ENCODE data around the gene INPP5F. TPM values are rescaled to one million over a fixed set of nuclear protein-coding genes. Genes with fewer than 3 reads are reported as not detected.
A peak's percentile ranks its signal among the peaks of the same experiment; 100 is the strongest.

INPP5F gene
- total and polyA plus RNA-seq, 11 donors: 3.0 to 9.9 (median 6.4) TPM

DNA sequence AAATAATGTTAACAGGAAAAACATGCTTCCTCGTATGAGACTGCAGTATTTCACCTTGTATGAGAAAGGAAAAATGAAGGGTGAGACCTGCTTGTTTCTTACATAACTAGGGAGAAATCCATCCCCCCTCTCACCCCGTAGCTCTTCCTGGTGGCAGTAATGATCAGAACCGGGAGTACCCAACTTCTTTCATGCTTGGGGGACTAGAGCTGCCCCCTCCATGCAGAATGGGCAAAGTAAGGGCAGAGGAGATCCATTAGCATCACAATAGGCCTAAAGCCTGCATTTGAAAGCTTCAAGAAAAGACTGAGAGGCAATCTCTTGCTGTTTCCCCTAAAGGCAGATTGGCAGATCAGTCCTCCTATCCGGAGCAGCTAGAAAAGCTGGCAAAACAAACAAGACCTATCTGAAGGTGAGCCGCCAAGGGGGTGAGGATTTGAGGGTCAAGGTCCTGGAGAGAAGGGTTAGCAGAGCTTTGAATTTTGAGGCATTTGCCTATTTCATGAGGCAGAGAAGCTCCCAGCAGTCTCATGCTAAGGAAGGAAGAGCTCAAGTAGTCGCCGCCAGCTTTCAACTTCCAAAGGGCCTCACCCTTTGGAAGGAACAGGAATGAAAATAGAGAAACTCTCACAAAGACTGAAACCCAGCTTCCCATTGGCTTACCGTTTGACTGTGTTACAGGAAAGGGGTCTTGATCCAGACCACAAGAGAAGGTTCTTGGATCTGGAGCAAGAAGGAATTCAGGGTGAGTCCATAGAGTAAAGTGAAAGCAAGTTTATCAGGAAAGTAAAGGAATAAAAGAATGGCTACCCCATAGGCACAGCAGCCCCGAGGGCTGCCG, 38.4 kb upstream of the INPP5F start:
- Histone ChIP-seq H3K4me3 (peak overlapping the region in 4 of 12 donors; percentile 27 to 57 (median 41)), H3K27ac (peak overlapping the region in 8 of 12 donors; percentile 9 to 73 (median 36)), H3K36me3 (no peaks in the 10 kb centered on the region), H3K27me3 (no peaks in the 10 kb centered on the region), H3K9me3 (no peaks in the 10 kb centered on the region), H3K4me1 (peaks cover 0 to 21% (median 8%) of the 10 kb centered on the region in 12 donors)
- ATAC-seq (no peak), DNase-seq (no peak)
- 54 to 60% (median 57%) methylated on average over 10 of the region's 10 CpGs for WGBS, 4 donors
- intact Hi-C loops (cut with DNase I): loop anchor here (1.0 to 10.0 kb wide), 13 partner anchors 35 to 647 kb away; partner anchors contain the start of genes INPP5F (in 3 of the 10), BAG3 (in 1 of the 10) and MCMBP (in 1 of the 10)
- TF ChIP-seq POLR2A (IDR thresholded peaks at IDR 0.05): no peak
- TF ChIP-seq, protein P1, sequence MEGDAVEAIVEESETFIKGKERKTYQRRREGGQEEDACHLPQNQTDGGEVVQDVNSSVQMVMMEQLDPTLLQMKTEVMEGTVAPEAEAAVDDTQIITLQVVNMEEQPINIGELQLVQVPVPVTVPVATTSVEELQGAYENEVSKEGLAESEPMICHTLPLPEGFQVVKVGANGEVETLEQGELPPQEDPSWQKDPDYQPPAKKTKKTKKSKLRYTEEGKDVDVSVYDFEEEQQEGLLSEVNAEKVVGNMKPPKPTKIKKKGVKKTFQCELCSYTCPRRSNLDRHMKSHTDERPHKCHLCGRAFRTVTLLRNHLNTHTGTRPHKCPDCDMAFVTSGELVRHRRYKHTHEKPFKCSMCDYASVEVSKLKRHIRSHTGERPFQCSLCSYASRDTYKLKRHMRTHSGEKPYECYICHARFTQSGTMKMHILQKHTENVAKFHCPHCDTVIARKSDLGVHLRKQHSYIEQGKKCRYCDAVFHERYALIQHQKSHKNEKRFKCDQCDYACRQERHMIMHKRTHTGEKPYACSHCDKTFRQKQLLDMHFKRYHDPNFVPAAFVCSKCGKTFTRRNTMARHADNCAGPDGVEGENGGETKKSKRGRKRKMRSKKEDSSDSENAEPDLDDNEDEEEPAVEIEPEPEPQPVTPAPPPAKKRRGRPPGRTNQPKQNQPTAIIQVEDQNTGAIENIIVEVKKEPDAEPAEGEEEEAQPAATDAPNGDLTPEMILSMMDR (IDR thresholded peaks at IDR 0.05): no peak

DNA sequence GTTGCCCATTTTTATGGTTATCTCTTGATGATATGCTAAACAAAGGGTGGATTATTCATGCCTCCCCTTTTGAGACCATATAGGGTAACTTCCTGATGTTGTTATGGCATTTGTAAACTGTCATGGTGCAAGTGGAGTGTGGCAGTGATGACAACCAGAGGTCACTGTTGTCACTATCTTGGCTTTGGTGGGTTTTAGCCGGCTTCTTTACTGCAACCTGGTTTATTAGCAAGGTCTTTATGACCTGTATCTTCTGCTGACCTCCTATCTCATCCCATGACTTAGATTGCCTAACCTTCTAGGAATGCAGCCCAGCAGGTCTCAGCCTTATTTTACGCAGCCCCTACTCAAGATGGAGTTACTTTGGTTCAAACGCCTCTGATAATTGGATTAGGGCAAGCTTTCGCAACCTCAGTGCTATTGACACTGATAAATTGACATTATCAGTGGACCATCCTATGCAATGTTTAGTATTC, 37.8 kb upstream of the INPP5F start:
- Histone ChIP-seq H3K27me3 (no peaks in the 10 kb centered on the region), H3K9me3 (no peaks in the 10 kb centered on the region), H3K27ac (peak overlapping the region in 3 of 12 donors; percentile 60 to 73 (median 67)), H3K4me3 (no peak overlapping the region), H3K36me3 (no peaks in the 10 kb centered on the region), H3K4me1 (peaks cover 0 to 18% (median 8%) of the 10 kb centered on the region in 12 donors)
- TF ChIP-seq, protein P1 (IDR thresholded peaks at IDR 0.05): peak in 1 of 12 donors; percentile 20
- TF ChIP-seq POLR2A (IDR thresholded peaks at IDR 0.05): no peak
- 70 to 77% (median 76%) methylated on average over 4 of the region's 4 CpGs for WGBS, 4 donors
- intact Hi-C loops (cut with DNase I): loop anchor here (5.0 to 10.0 kb wide), 9 partner anchors 34 to 647 kb away; partner anchors contain the start of genes INPP5F (in 3 of the 10) and MCMBP (in 1 of the 10)
- DNase-seq (no peak), ATAC-seq (peak in 1 of 4 donors; percentile 46)

DNA sequence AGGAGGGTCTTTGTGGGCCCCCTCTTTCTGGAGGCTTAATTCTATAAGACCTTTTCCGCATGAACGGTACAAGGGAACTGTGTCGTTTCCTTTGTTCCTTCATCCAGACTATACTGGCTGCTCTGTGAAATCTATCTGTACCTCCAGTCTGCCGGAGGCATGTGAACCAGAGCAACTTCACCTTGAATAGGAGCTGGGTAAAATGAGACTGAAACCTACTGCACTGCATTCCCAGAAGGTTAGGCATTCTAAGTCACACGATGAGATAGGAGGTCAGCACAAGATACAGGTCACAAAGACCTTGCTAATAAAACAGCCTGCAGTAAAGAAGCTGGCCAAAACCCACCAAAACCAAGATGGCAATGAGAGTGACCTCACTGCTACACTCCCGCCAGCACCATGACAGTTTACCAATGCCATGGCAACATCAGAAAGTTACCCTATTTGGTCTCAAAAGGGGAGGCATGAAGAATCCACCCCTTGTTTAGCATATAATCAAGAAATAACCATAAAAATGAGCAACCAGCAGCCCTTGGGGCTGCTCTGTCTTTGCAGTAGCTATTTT, 36.8 kb upstream of the INPP5F start:
- H3K9me3 ChIP-seq: no peaks in the 10 kb centered on the region
- H3K36me3 ChIP-seq: no peaks in the 10 kb centered on the region
- 78 to 87% (median 82%) methylated on average over 6 of the region's 6 CpGs for WGBS, 4 donors
- peaks cover 0 to 18% (median 8%) of the 10 kb centered on the region in 12 donors for H3K4me1 ChIP-seq
- DNase-seq: no peak
- no peak overlapping the region for H3K27ac ChIP-seq
- intact Hi-C loops (cut with DNase I): loop anchor here (5.0 to 10.0 kb wide), 9 partner anchors 33 to 646 kb away; partner anchors contain the start of genes INPP5F (in 3 of the 10) and MCMBP (in 1 of the 10)
- no peaks in the 10 kb centered on the region for H3K27me3 ChIP-seq
- no peak for TF ChIP-seq POLR2A (IDR thresholded peaks at IDR 0.05)
- TF ChIP-seq, protein P1 (IDR thresholded peaks at IDR 0.05): no peak
- ATAC-seq: no peak
- H3K4me3 ChIP-seq: no peak overlapping the region

DNA sequence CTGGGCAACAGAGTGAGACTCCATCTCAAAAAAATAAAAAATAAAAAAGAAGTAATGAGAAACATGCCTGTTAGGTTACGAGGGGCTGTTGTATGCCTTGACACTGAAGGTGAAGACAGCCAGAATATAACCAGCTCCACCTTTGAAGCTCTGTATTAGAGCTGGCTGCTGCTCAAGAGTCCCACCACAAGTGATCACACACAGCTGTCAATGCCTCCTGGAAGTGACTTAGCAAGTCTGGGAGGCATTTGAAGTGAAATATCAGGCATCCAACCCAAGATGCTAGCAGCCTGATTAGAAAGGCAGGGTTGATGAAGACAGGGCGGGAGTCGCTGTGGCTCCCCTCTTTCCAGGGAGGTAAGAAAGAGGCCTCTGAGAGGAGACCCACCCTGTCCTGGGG, 34.1 kb upstream of the INPP5F start:
- Histone ChIP-seq H3K9me3 (no peaks in the 10 kb centered on the region), H3K4me3 (no peak overlapping the region), H3K27ac (no peak overlapping the region), H3K27me3 (no peaks in the 10 kb centered on the region), H3K36me3 (no peaks in the 10 kb centered on the region), H3K4me1 (peaks cover 0 to 13% (median 6%) of the 10 kb centered on the region in 12 donors)
- no peak for ATAC-seq
- WGBS, 4 donors: 88 to 95% (median 89%) methylated on average over 3 of the region's 3 CpGs
- DNase-seq: no peak
- TF ChIP-seq, protein P1 (IDR thresholded peaks at IDR 0.05): no peak
- intact Hi-C loops (cut with DNase I): no loop called here

All from heart left ventricle (tissue), 16 donors.